ENCODE measurements around the gene RAB35. TPM values are rescaled to one million over a fixed set of nuclear protein-coding genes. Genes with fewer than 3 reads are reported as not detected.

The RAB35 gene
- total RNA-seq, 4 donors from 2014 or later: 12.3 to 30.7 (median 16.9) TPM

GRCh38 chr12:120158351-120158750, 41.8 kb upstream of the RAB35 start:
- no peak for ATAC-seq
- no peak overlapping the region for H3K27ac ChIP-seq
- in situ Hi-C loops (cut with MboI; ENCODE audit: low sequenced_read_pairs in 4 of 4): no loop called here
- no peaks in the 10 kb centered on the region for H3K27me3 ChIP-seq
- H3K9me3 ChIP-seq: no peaks in the 10 kb centered on the region
- peaks cover 5 to 97% of the 10 kb centered on the region in 2 donors for H3K36me3 ChIP-seq
- no peaks in the 10 kb centered on the region for H3K4me1 ChIP-seq
- TF ChIP-seq POLR2A (IDR thresholded peaks at IDR 0.05): no peak
- TF ChIP-seq, protein P1, sequence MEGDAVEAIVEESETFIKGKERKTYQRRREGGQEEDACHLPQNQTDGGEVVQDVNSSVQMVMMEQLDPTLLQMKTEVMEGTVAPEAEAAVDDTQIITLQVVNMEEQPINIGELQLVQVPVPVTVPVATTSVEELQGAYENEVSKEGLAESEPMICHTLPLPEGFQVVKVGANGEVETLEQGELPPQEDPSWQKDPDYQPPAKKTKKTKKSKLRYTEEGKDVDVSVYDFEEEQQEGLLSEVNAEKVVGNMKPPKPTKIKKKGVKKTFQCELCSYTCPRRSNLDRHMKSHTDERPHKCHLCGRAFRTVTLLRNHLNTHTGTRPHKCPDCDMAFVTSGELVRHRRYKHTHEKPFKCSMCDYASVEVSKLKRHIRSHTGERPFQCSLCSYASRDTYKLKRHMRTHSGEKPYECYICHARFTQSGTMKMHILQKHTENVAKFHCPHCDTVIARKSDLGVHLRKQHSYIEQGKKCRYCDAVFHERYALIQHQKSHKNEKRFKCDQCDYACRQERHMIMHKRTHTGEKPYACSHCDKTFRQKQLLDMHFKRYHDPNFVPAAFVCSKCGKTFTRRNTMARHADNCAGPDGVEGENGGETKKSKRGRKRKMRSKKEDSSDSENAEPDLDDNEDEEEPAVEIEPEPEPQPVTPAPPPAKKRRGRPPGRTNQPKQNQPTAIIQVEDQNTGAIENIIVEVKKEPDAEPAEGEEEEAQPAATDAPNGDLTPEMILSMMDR (IDR thresholded peaks at IDR 0.05 in 4 of 5, conservative IDR thresholded peaks at IDR 0.05 in 1 of 5): no peak
- no peak overlapping the region for H3K4me3 ChIP-seq
- intact Hi-C loops (cut with DNase I; ENCODE audit: low total_unique reads): no loop called here
- DNase-seq: no peak

- DNase-seq (no peak), ATAC-seq (no peak)
- Histone ChIP-seq H3K9me3 (no peaks in the 10 kb centered on the region), H3K27ac (no peak overlapping the region), H3K4me1 (no peaks in the 10 kb centered on the region), H3K27me3 (no peaks in the 10 kb centered on the region), H3K36me3 (peaks cover 6 to 97% of the 10 kb centered on the region in 2 donors), H3K4me3 (no peak overlapping the region)
- in situ Hi-C loops (cut with MboI; ENCODE audit: low sequenced_read_pairs in 4 of 4): no loop called here
- TF ChIP-seq, protein P1 (IDR thresholded peaks at IDR 0.05 in 4 of 5, conservative IDR thresholded peaks at IDR 0.05 in 1 of 5): no peak
- no peak for TF ChIP-seq POLR2A (IDR thresholded peaks at IDR 0.05)
- intact Hi-C loops (cut with DNase I; ENCODE audit: low total_unique reads): no loop called here
These were observed 41.1 kb upstream of the RAB35 start for GRCh38 chr12:120157678-120158077.

GRCh38 chr12:120156315-120157259, 40.0 kb upstream of the RAB35 start:
- in situ Hi-C loops (cut with MboI; ENCODE audit: low sequenced_read_pairs in 4 of 4): no loop called here
- TF ChIP-seq POLR2A (IDR thresholded peaks at IDR 0.05): no peak
- TF ChIP-seq, protein P1 (IDR thresholded peaks at IDR 0.05 in 4 of 5, conservative IDR thresholded peaks at IDR 0.05 in 1 of 5): no peak
- DNase-seq (no peak), ATAC-seq (no peak)
- intact Hi-C loops (cut with DNase I; ENCODE audit: low total_unique reads): no loop called here
- no peak overlapping the region for H3K4me3 ChIP-seq
- no peaks in the 10 kb centered on the region for H3K9me3 ChIP-seq
- no peak overlapping the region for H3K27ac ChIP-seq
- H3K4me1 ChIP-seq: no peaks in the 10 kb centered on the region
- peaks cover 3 to 93% of the 10 kb centered on the region in 2 donors for H3K36me3 ChIP-seq
- no peaks in the 10 kb centered on the region for H3K27me3 ChIP-seq

DNA sequence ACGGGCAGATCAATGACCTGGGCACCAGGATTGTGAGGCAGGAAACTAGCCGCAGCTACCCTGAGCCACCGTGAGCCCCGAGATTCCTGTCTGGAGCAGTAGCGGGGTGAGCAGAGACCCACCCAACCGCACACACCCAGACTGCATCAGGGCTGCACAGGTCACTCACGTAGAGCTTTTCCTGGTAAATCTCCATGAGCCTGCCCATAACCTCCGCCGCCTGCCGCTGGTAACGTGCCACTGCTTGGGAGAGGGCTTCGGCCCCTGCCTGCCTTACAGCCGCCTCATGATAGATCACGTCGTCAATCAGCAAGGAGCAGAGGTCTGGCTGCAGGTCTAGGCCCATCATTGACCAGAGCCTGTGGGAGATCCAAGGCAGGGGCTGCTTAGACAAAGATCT, 38.5 kb upstream of the RAB35 start:
- TF ChIP-seq POLR2A (IDR thresholded peaks at IDR 0.05): no peak
- TF ChIP-seq, protein P1 (IDR thresholded peaks at IDR 0.05 in 4 of 5, conservative IDR thresholded peaks at IDR 0.05 in 1 of 5): no peak
- H3K36me3 ChIP-seq: peaks cover 3 to 93% of the 10 kb centered on the region in 2 donors
- in situ Hi-C loops (cut with MboI; ENCODE audit: low sequenced_read_pairs in 4 of 4): no loop called here
- no peak for ATAC-seq
- no peaks in the 10 kb centered on the region for H3K4me1 ChIP-seq
- no peaks in the 10 kb centered on the region for H3K9me3 ChIP-seq
- H3K27me3 ChIP-seq: no peaks in the 10 kb centered on the region
- intact Hi-C loops (cut with DNase I; ENCODE audit: low total_unique reads): no loop called here
- no peak overlapping the region for H3K4me3 ChIP-seq
- no peak for DNase-seq
- no peak overlapping the region for H3K27ac ChIP-seq

Data from gastrocnemius medialis (tissue), 4 donors.